ENCODE data around the gene FTO.

FTO gene

GRCh38 chr16:53910990-53911389, 207.0 kb downstream of the FTO start:
- no peak for DNase-seq

- no peak for DNase-seq
Observed at GRCh38 chr16:53911513-53911912, 207.6 kb downstream of the FTO start.

- no peak for DNase-seq
Observed at GRCh38 chr16:53912155-53912554, 208.2 kb downstream of the FTO start.

- DNase-seq: no peak
Observed at GRCh38 chr16:53913099-53913870, 209.3 kb downstream of the FTO start.

GRCh38 chr16:53913920-53914319, 210.0 kb downstream of the FTO start:
- DNase-seq: no peak

GRCh38 chr16:53914736-53915135, 210.8 kb downstream of the FTO start:
- DNase-seq: no peak

- DNase-seq: no peak
Observed at GRCh38 chr16:53915452-53916160, 211.7 kb downstream of the FTO start.

GRCh38 chr16:53920988-53921387, 217.0 kb downstream of the FTO start:
- no peak for DNase-seq

GRCh38 chr16:53922067-53922806, 218.3 kb downstream of the FTO start:
- DNase-seq: no peak

GRCh38 chr16:53922807-53923571, 219.0 kb downstream of the FTO start:
- DNase-seq: no peak

- no peak for DNase-seq
Observed at GRCh38 chr16:53924331-53925106, 220.6 kb downstream of the FTO start.

- no peak for DNase-seq
Observed at GRCh38 chr16:53925107-53925410, 221.1 kb downstream of the FTO start.

GRCh38 chr16:53925526-53925925, 221.6 kb downstream of the FTO start:
- DNase-seq: no peak

- DNase-seq: no peak
Observed at GRCh38 chr16:53926209-53926608, 222.3 kb downstream of the FTO start.

- DNase-seq: no peak
Observed at GRCh38 chr16:53932975-53933374, 229.0 kb downstream of the FTO start.

GRCh38 chr16:53933407-53933806, 229.5 kb downstream of the FTO start:
- DNase-seq: no peak

- DNase-seq: no peak
Observed at GRCh38 chr16:53936052-53936451, 232.1 kb downstream of the FTO start.

GRCh38 chr16:53936529-53936928, 232.6 kb downstream of the FTO start:
- DNase-seq: no peak

GRCh38 chr16:53937161-53937880, 233.4 kb downstream of the FTO start:
- DNase-seq: no peak

- no peak for DNase-seq
Observed at GRCh38 chr16:53944025-53944424, 240.1 kb downstream of the FTO start.

- no peak for DNase-seq
Observed at GRCh38 chr16:53945996-53946395, 242.0 kb downstream of the FTO start.
